Measurements from ENCODE around the gene HIVEP3. TPM values are rescaled to one million over a fixed set of nuclear protein-coding genes. Genes with fewer than 3 reads are reported as not detected.

The HIVEP3 gene
- total RNA-seq, 1 experiment from 2014 or later, result 6.0 TPM

- no TSS peak for BruUV-seq (replicated peaks)
- no peak overlapping the region for H3K4me3 ChIP-seq (ENCODE audit: low read depth in 2 of 2, low read length in 2 of 2)
- POLR2A ChIA-PET, result no interaction called here
- H3K9me3 ChIP-seq (ENCODE audit: control insufficient read depth, insufficient read depth, low read depth, low read length), result no peaks in the 10 kb centered on the region
- intact Hi-C loops (cut with micrococcal nuclease; ENCODE audit: unreplicated experiment) (no loop called here), in situ Hi-C loops (cut with HindIII; ENCODE audit: low pct_unique_long_range_greater_than_20kb, low sequenced_read_pairs) (no loop called here)
- ATAC-seq, result peak; percentile 47; the same call in 1 of the 2 replicates
- TF ChIP-seq POLR2AphosphoS5 (IDR thresholded peaks at IDR 0.05; ENCODE audit: low read depth, low read length) (no peak), TCF7L2 (IDR thresholded peaks at IDR 0.05; ENCODE audit: low read depth, low read length) (no peak), REST (IDR thresholded peaks at IDR 0.05; ENCODE audit: insufficient read depth in 1 of 2, low read depth in 2 of 2, low read length in 1 of 2) (no peak), SIN3A (IDR thresholded peaks at IDR 0.05; ENCODE audit: borderline replicate concordance, insufficient read depth, low read depth, low read length) (no peak), CTCF (IDR thresholded peaks at IDR 0.05) (no peak)
- 0 out of 2 replicates have a peak overlapping the region, but pooled peaks have one; percentile 31 for H3K27ac ChIP-seq (ENCODE audit: low read length)
- no peak for DNase-seq (ENCODE audit: low read depth, low spot score)
- H3K36me3 ChIP-seq (ENCODE audit: control insufficient read depth, insufficient read depth, low read length), result no peaks in the 10 kb centered on the region
- CTCF ChIA-PET, result no interaction called here
- H3K4me1 ChIP-seq (ENCODE audit: control insufficient read depth, insufficient read depth, low read length), result peaks cover 13% of the 10 kb centered on the region
- no peaks in the 10 kb centered on the region for H3K27me3 ChIP-seq (ENCODE audit: control insufficient read depth, insufficient read depth, low read length)
Observed at GRCh38 chr1:41902159-41902577, 16.6 kb downstream of the HIVEP3 start.

- POLR2A ChIA-PET, result interaction anchor here (0.7 kb wide), 1 partner anchor 548 kb away, joined by 4 read pairs; no protein-coding TSS in a partner anchor
- ATAC-seq, result peak; percentile 52
- CTCF ChIA-PET, result no interaction called here
Observed at GRCh38 chr1:41901551-41901950, 17.2 kb downstream of the HIVEP3 start.

More at GRCh38 chr1:41901551-41901950, 17.2 kb downstream of the HIVEP3 start:
- 0 out of 2 replicates have a peak overlapping the region, but pooled peaks have one; percentile 31 for H3K27ac ChIP-seq (ENCODE audit: low read length)
- peaks cover 16% of the 10 kb centered on the region for H3K4me1 ChIP-seq (ENCODE audit: control insufficient read depth, insufficient read depth, low read length)
- no peak for DNase-seq (ENCODE audit: low read depth, low spot score)
- intact Hi-C loops (cut with micrococcal nuclease; ENCODE audit: unreplicated experiment), result no loop called here
- in situ Hi-C loops (cut with HindIII; ENCODE audit: low pct_unique_long_range_greater_than_20kb, low sequenced_read_pairs), result no loop called here
- H3K36me3 ChIP-seq (ENCODE audit: control insufficient read depth, insufficient read depth, low read length), result no peaks in the 10 kb centered on the region
- no peaks in the 10 kb centered on the region for H3K27me3 ChIP-seq (ENCODE audit: control insufficient read depth, insufficient read depth, low read length)
- no peak for TF ChIP-seq SIN3A (IDR thresholded peaks at IDR 0.05; ENCODE audit: borderline replicate concordance, insufficient read depth, low read depth, low read length)
- TF ChIP-seq REST (IDR thresholded peaks at IDR 0.05; ENCODE audit: insufficient read depth in 1 of 2, low read depth in 2 of 2, low read length in 1 of 2), result no peak
- TF ChIP-seq POLR2AphosphoS5 (IDR thresholded peaks at IDR 0.05; ENCODE audit: low read depth, low read length), result no peak
- TF ChIP-seq CTCF (IDR thresholded peaks at IDR 0.05), result no peak
- no peak for TF ChIP-seq TCF7L2 (IDR thresholded peaks at IDR 0.05; ENCODE audit: low read depth, low read length)
- no peak overlapping the region for H3K4me3 ChIP-seq (ENCODE audit: low read depth in 2 of 2, low read length in 2 of 2)
- no peaks in the 10 kb centered on the region for H3K9me3 ChIP-seq (ENCODE audit: control insufficient read depth, insufficient read depth, low read depth, low read length)
- BruUV-seq (replicated peaks), result no TSS peak

All from Panc1 (cell line).